ENCODE measurements around the gene TNRC18.
"Not testable (repeated sequence)": the region's sequence is repeated elsewhere in the genome, so short reads cannot be mapped to it uniquely, and the experiment has no call there.

DNA sequence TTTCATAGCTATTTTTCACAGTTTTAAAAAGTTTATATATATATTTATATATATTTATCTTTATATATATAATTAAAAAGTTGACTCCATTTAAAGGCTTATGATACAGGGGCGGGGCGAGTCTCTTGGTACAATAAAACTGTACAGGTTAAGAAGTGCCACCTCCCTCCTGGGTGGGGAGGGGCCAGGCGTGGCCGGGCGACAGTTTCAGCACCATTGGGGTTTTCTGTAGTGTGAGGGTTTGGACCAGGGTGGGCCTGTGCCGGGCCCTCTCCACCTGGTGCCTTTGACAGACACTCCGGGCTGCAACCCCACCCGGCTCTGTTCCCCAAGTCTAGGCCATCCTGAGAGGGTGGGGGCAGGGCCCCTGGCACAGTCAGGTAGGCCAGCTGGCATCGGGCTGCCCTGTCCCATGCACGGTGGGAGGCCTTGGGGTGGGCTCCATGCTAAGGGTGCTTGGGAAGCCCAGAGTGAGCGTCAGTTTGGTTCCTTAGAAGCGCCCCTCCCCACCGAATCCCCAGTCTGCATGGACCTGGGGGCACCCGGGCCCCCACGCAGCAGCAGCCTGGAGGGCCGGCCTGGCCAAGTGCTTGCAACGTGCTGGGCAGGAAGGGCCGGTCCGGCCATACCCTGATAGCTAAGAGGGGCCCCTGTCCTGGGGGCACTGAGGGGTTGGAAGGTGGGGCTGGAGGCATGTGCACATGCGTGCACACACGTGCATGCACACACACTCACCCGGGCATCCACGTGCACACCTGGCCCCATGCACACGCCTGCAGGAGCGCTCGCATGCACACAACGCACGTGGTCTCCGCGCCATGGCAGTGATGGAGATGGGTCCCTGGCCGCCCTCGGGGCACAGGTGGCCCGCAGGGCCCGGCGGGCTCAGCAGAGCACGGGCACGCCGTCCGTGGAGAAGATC lies 116.2 kb downstream of the TNRC18 start:
- not testable (repeated sequence) for TF ChIP-seq POLR2A (IDR thresholded peaks at IDR 0.05; ENCODE audit: low read length); GATA1 (IDR thresholded peaks at IDR 0.05; ENCODE audit: low read depth, low read length)
